ENCODE data around the gene CACNA1I.

DNA sequence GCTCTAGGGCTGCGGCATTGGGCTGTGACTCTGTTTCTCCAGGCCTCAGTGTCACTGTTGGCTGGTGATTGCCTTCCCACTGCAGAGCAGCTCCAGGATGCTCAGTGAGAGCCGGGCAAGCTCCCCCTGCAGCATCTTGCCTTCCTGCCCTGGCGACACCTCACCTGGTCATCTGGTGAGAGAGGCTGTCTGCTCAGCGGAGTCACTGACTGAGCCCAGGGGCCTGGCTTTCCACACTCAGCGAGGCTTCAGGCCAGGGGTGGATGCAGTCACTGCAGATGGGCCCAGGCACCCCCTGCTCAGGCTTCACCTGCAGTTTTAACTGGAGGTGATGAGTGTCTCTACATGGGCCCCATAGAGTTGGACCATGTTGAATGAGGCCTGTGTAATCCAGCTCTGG, 136.8 kb downstream of the CACNA1I start:
- TF ChIP-seq POLR2A (IDR thresholded peaks at IDR 0.05) = no peak
- no peak for TF ChIP-seq CTCF (IDR thresholded peaks at IDR 0.05 in 4 of 5, conservative IDR thresholded peaks at IDR 0.05 in 1 of 5)
